Osteoblast (primary cell): ENCODE results near the gene ATAD3C. TPM values are rescaled to one million over a fixed set of nuclear protein-coding genes. Genes with fewer than 3 reads are reported as not detected.
A peak's percentile ranks its signal among the peaks of the same experiment; 100 is the strongest.

ENCODE experiments used
- DNase-seq: peaks from one replicate; pipeline ENCODE4 v3.0.0; 2011; ENCODE audit warnings: low spot score, mixed read lengths; ENCODE audit not compliant: insufficient read length; ENCODE audit errors: missing footprints
- H2AFZ ChIP-seq: 2 replicates; pipeline ENCODE4 v1.6.0; 2011; ENCODE audit warnings: mild to moderate bottlenecking, low read length
- H3K27ac ChIP-seq: 2 replicates; pipeline ENCODE4 v1.5.1; 2011; ENCODE audit warnings: mild to moderate bottlenecking, low read depth, low read length, moderate library complexity
- H3K27me3 ChIP-seq: 2 replicates; pipeline ENCODE4 v1.6.0; 2012; ENCODE audit warnings: mild to moderate bottlenecking, control low read depth, inconsistent platforms, low read length, moderate library complexity; ENCODE audit not compliant: insufficient read depth
- H3K36me3 ChIP-seq: 2 replicates; pipeline ENCODE4 v1.5.1; 2011; ENCODE audit warnings: mild to moderate bottlenecking, low read length, control low read depth, moderate library complexity; ENCODE audit not compliant: insufficient read depth
- H3K4me1 ChIP-seq: 2 replicates; pipeline ENCODE4 v1.5.1; 2011; ENCODE audit warnings: mild to moderate bottlenecking, low read length, control low read depth, moderate library complexity; ENCODE audit not compliant: insufficient read depth
- H3K4me2 ChIP-seq: 2 replicates; pipeline ENCODE4 v1.6.0; 2011; ENCODE audit warnings: mild to moderate bottlenecking, low read length; ENCODE audit not compliant: insufficient read depth
- H3K4me3 ChIP-seq: fragments of 200-600 bp; sonication (generic); 3 replicates; pipeline ENCODE4 v1.5.1; 2012; ENCODE audit warnings: mild to moderate bottlenecking, low read length, inconsistent platforms; ENCODE audit not compliant: insufficient read depth
- H3K79me2 ChIP-seq: 2 replicates; pipeline ENCODE4 v1.6.0; 2012; ENCODE audit warnings: mild to moderate bottlenecking, low read length, control low read depth, inconsistent platforms; ENCODE audit not compliant: insufficient read depth
- H3K9me3 ChIP-seq: 2 replicates; pipeline ENCODE4 v1.5.1; 2011; ENCODE audit warnings: low read depth, low read length, control low read depth
- H4K20me1 ChIP-seq: 2 replicates; pipeline ENCODE4 v1.6.0; 2012; ENCODE audit warnings: mild to moderate bottlenecking, low read length, control low read depth; ENCODE audit not compliant: insufficient read depth
- total RNA-seq: library from RNA; depleted of rRNA; stranded (reverse); fragments of >200 nt; gene quantifications from 2 replicates; pipeline ENCODE4 v1.2.3, GENCODE V29; 2012
- TF ChIP-seq, protein P1 (sequence below): IDR thresholded peaks from 2 replicates; pipeline ENCODE4 v1.5.1; 2011; ENCODE audit warnings: mild to moderate bottlenecking, low read depth, low read length, moderate library complexity; ENCODE audit errors: extremely low read depth

The ATAD3C gene
- total RNA-seq, 1 donor, result under 0.01 TPM

DNA sequence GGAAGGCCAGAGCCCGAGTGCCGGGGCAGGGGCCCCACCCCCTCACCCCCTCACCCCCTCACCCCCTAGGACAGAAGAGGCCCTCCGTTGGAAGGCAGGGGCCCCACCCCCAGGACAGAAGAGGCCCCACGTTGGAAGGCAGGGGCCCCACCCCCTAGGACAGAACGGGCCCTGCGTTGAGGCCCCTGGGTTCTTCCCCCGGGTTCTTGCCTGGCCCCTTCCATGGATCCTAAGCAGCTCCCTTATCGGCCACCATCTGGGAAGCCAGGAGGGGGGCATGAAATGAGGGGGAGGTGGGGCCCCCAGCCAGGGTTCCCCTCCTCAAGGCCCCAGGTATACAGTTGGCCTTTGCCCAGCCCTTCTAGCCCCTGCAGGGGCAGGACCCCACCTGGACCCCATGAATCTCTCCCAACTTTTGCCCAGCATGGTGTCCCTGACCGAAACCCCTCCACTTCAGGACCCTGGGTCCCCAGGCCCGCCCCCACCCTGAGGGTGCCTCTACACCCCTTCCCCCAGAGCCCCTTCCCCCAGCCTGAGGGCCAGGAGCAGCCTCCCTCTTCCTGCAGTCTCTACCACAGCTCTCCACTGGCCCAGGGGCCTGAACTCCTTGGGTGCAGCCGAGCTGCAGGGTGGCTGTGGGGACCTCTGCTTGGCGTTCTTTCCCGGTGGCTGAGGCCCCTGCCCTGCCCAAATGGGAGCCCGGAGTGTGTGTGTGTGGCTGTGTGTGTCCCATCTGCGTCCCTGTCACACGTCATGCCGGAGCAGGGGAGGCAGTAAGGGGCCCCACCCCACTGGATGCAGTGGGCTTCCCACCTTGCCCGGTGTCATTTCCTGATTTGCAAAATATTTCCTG is 18.3 kb upstream of the ATAD3C start:
- Histone ChIP-seq H4K20me1 (no peaks in the 10 kb centered on the region), H3K79me2 (no peaks in the 10 kb centered on the region), H3K36me3 (no peaks in the 10 kb centered on the region), H3K4me2 (no peak overlapping the region), H3K9me3 (no peaks in the 10 kb centered on the region), H2AFZ (peak overlapping the region; percentile 62), H3K4me1 (peaks cover 13% of the 10 kb centered on the region), H3K27ac (no peak overlapping the region), H3K4me3 (no peak overlapping the region), H3K27me3 (peaks cover 8% of the 10 kb centered on the region)
- peak; percentile 94 for DNase-seq
- TF ChIP-seq, protein P1, sequence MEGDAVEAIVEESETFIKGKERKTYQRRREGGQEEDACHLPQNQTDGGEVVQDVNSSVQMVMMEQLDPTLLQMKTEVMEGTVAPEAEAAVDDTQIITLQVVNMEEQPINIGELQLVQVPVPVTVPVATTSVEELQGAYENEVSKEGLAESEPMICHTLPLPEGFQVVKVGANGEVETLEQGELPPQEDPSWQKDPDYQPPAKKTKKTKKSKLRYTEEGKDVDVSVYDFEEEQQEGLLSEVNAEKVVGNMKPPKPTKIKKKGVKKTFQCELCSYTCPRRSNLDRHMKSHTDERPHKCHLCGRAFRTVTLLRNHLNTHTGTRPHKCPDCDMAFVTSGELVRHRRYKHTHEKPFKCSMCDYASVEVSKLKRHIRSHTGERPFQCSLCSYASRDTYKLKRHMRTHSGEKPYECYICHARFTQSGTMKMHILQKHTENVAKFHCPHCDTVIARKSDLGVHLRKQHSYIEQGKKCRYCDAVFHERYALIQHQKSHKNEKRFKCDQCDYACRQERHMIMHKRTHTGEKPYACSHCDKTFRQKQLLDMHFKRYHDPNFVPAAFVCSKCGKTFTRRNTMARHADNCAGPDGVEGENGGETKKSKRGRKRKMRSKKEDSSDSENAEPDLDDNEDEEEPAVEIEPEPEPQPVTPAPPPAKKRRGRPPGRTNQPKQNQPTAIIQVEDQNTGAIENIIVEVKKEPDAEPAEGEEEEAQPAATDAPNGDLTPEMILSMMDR, result no peak

DNA sequence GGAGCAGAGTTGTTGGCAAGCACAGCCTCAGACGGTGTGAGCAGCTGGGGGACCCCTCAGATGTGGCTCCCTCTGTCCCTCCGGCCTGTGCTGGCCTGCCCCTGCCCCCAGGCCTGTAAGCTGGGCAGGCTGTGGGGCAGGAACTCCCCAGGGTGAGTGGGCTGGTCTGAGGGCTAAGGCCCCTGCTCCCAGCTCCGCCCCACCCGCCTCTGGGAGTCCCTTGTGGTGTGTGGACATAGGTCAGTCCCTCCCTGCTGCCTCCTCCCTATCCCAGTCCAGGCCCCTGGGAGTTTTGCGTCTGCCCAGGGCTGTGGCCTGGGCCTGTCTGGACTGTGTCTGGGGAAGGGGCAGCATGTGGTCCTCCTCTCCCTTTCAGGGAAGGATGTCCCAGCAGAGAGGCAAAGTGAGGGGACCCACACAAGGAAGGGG is 17.6 kb upstream of the ATAD3C start:
- peaks cover 11% of the 10 kb centered on the region for H3K27me3 ChIP-seq
- H3K9me3 ChIP-seq, result no peaks in the 10 kb centered on the region
- H3K79me2 ChIP-seq, result no peaks in the 10 kb centered on the region
- peaks cover 13% of the 10 kb centered on the region for H3K4me1 ChIP-seq
- no peaks in the 10 kb centered on the region for H3K36me3 ChIP-seq
- TF ChIP-seq, protein P1, result no peak
- H3K27ac ChIP-seq, result no peak overlapping the region
- DNase-seq, result peak; percentile 97
- H3K4me2 ChIP-seq, result no peak overlapping the region
- peak overlapping the region; percentile 62 for H2AFZ ChIP-seq
- H4K20me1 ChIP-seq, result no peaks in the 10 kb centered on the region
- H3K4me3 ChIP-seq, result no peak overlapping the region

- H3K4me2 ChIP-seq, result no peak overlapping the region
- peak; percentile 81 for DNase-seq
- no peaks in the 10 kb centered on the region for H3K79me2 ChIP-seq
- TF ChIP-seq, protein P1, result no peak
- no peak overlapping the region for H3K4me3 ChIP-seq
- no peak overlapping the region for H3K27ac ChIP-seq
- no peaks in the 10 kb centered on the region for H4K20me1 ChIP-seq
- H3K36me3 ChIP-seq, result no peaks in the 10 kb centered on the region
- peak overlapping the region; percentile 62 for H2AFZ ChIP-seq
- peaks cover 11% of the 10 kb centered on the region for H3K27me3 ChIP-seq
- no peaks in the 10 kb centered on the region for H3K9me3 ChIP-seq
- peaks cover 13% of the 10 kb centered on the region for H3K4me1 ChIP-seq
Measured at GRCh38 chr1:1432274-1432950, 17.1 kb upstream of the ATAD3C start.
